Psoas muscle (tissue), 8 donors: ENCODE results near the gene BDH1. TPM values are rescaled to one million over a fixed set of nuclear protein-coding genes. Genes with fewer than 3 reads are reported as not detected.

Experiments
- ATAC-seq, 4 donors: fragments of 200-7000 bp; cut with Tn5 transposase; one replicate each; pipeline ENCODE4 v1.9.1; 2020; ENCODE audit warnings: moderate library complexity in 3 of 4, mild to moderate bottlenecking in 2 of 4
- DNase-seq, 2 donors: peaks; one replicate each; pipeline ENCODE4 v3.0.0-alpha.2; 2020
- H3K27ac ChIP-seq: fragments of 200-600 bp; one replicate; pipeline ENCODE4 v1.8.0; 2022
- H3K27me3 ChIP-seq, 3 donors: fragments of 200-600 bp in 1 of 3; one replicate each; pipeline versions ENCODE4 v1.6.1 to v1.8.0; 2013 to 2022; ENCODE audit warnings: low read length in 2 of 3, mild to moderate bottlenecking in 2 of 3, moderate library complexity in 1 of 3; ENCODE audit not compliant: insufficient read depth in 3 of 3
- H3K36me3 ChIP-seq, 2 donors: fragments of 200-600 bp in 1 of 2; one replicate each; pipeline versions ENCODE4 v1.6.1 to v1.8.0; 2013 to 2022; ENCODE audit warnings: low read depth in 1 of 2, mild to moderate bottlenecking in 1 of 2, moderate library complexity in 1 of 2; ENCODE audit not compliant: insufficient read depth in 1 of 2
- H3K4me1 ChIP-seq: fragments of 200-600 bp; one replicate; pipeline ENCODE4 v1.8.0; 2022
- H3K4me3 ChIP-seq: fragments of 200-600 bp; one replicate; pipeline ENCODE4 v1.8.0; 2022; ENCODE audit warnings: mild to moderate bottlenecking
- H3K9me3 ChIP-seq: fragments of 200-600 bp; one replicate; pipeline ENCODE4 v1.8.0; 2022
- CTCF ChIP-seq: fragments of 200-600 bp; IDR thresholded peaks from one replicate; pipeline ENCODE4 v1.8.0; 2022; ENCODE audit warnings: antibody characterized with exemption
- WGBS, 3 donors: extraction: QIAGEN DNeasy Blood & Tissue Kit; methylation state at CpG; one replicate each; pipeline versions ENCODE4 v1.1.6 to v1.1.7; 2013; 5-methylcytosine and 5-hydroxymethylcytosine counted together
- intact Hi-C, 2 donors: fragments of 100-400 bp; cut with DNase I; formaldehyde crosslinking; loops; one replicate each; pipeline versions ENCODE4 v1.11.0 to v1.14.2; 2022
- polyA plus RNA-seq, 3 donors: library from polyadenylated mRNA; stranded (reverse); fragments of 200-250 nt; gene quantifications; one replicate each; pipeline ENCODE4 v1.2.3, GENCODE V29; 2013
- total RNA-seq, 4 donors: library from RNA; stranded (reverse); fragmentation: NEBNext Ultra II Directional in 2 of 4; extraction: Animal tissue kit (Norgen Biotek cat#: 25700) in 2 of 4; gene quantifications; one replicate each; pipeline versions ENCODE4 v1.2.1 to v1.2.4, GENCODE V29; 2021 to 2023
- donor health status: healthy with polysubstance abuse.
- donor health status: DM: no; HTN: no; CAD: no; lungs with moderate emphysema.
- donor health status: Bipolar disorder and iron deficiency.
- donor health status: healthy.
- donor health status: DM: yes; HTN: yes; CAD: no.
- donor health status: DM: no; HTN: no; CAD: no.
- donor health status: DM: no; HTN: no; CAD: no.
- donor health status: DM: yes; HTN: yes; CAD: no.

BDH1 gene
- total and polyA plus RNA-seq, 7 donors = 5.4 to 47.6 (median 16.0) TPM

GRCh38 chr3:197539651-197540051, 16.1 kb downstream of the BDH1 start:
- no peak for ATAC-seq
- no peak overlapping the region for H3K4me3 ChIP-seq
- no peak for DNase-seq
- no peaks in the 10 kb centered on the region for H3K4me1 ChIP-seq
- H3K27ac ChIP-seq = no peak overlapping the region
- no peaks in the 10 kb centered on the region for H3K9me3 ChIP-seq
- H3K27me3 ChIP-seq = no peaks in the 10 kb centered on the region
- intact Hi-C loops = no loop called here
- no peaks in the 10 kb centered on the region for H3K36me3 ChIP-seq
- no peak for TF ChIP-seq CTCF
- 83 to 92% (median 86%) methylated on average over 6 of the region's 6 CpGs for WGBS, 3 donors

- DNase-seq = no peak
- Histone ChIP-seq H3K27me3 (no peaks in the 10 kb centered on the region), H3K4me3 (no peak overlapping the region), H3K4me1 (no peaks in the 10 kb centered on the region), H3K27ac (no peak overlapping the region), H3K9me3 (no peaks in the 10 kb centered on the region), H3K36me3 (peaks cover 0 to 26% of the 10 kb centered on the region in 2 donors)
- 65 to 83% (median 78%) methylated on average over 6 of the region's 6 CpGs for WGBS, 3 donors
- no peak for ATAC-seq
- no peak for TF ChIP-seq CTCF
- intact Hi-C loops = no loop called here
Observed at GRCh38 chr3:197533927-197534725, 21.6 kb downstream of the BDH1 start.

- DNase-seq = no peak
- intact Hi-C loops = no loop called here
- H3K27ac ChIP-seq = no peak overlapping the region
- no peak for TF ChIP-seq CTCF
- no peaks in the 10 kb centered on the region for H3K27me3 ChIP-seq
- peaks cover 0 to 28% of the 10 kb centered on the region in 2 donors for H3K36me3 ChIP-seq
- no peaks in the 10 kb centered on the region for H3K4me1 ChIP-seq
- no peaks in the 10 kb centered on the region for H3K9me3 ChIP-seq
- WGBS, 3 donors = 95 to 97% (median 95%) methylated on average over 10 of the region's 10 CpGs
- ATAC-seq = peak in 1 of 4 donors; percentile 25
- no peak overlapping the region for H3K4me3 ChIP-seq
Observed at GRCh38 chr3:197533396-197533795, 22.4 kb downstream of the BDH1 start.

- no peak for TF ChIP-seq CTCF
- Histone ChIP-seq H3K9me3 (no peaks in the 10 kb centered on the region), H3K27ac (no peak overlapping the region), H3K36me3 (peaks cover 0 to 28% of the 10 kb centered on the region in 2 donors), H3K4me3 (no peak overlapping the region), H3K4me1 (no peaks in the 10 kb centered on the region), H3K27me3 (no peaks in the 10 kb centered on the region)
- DNase-seq = no peak
- intact Hi-C loops = no loop called here
- 82 to 90% (median 82%) methylated on average over 3 of the region's 3 CpGs for WGBS, 3 donors
- no peak for ATAC-seq
Observed at GRCh38 chr3:197532388-197532787, 23.4 kb downstream of the BDH1 start.

- no peak for ATAC-seq
- DNase-seq = no peak
- H3K4me3 ChIP-seq = no peak overlapping the region
- H3K27me3 ChIP-seq = no peaks in the 10 kb centered on the region
- 94 to 97% (median 94%) methylated on average over 6 of the region's 6 CpGs for WGBS, 3 donors
- no peaks in the 10 kb centered on the region for H3K9me3 ChIP-seq
- TF ChIP-seq CTCF = no peak
- peaks cover 0 to 35% of the 10 kb centered on the region in 2 donors for H3K36me3 ChIP-seq
- H3K27ac ChIP-seq = no peak overlapping the region
- H3K4me1 ChIP-seq = no peaks in the 10 kb centered on the region
- intact Hi-C loops = no loop called here
Observed at GRCh38 chr3:197528190-197528589, 27.6 kb downstream of the BDH1 start.
